RWPE2 (cell line): Measurements from ENCODE around the gene CCDC91.
"Not testable (repeated sequence)": the region's sequence is repeated elsewhere in the genome, so short reads cannot be mapped to it uniquely, and the experiment has no call there.

Source experiments
- ATAC-seq: fragments of 200-7000 bp; cut with Tn5 transposase; 3 replicates; pipeline ENCODE4 v1.9.1; 2021; ENCODE audit warnings: low read depth
- DNase-seq: peaks from one replicate; pipeline ENCODE4 v3.0.0-alpha.2; 2020; ENCODE audit warnings: low spot score
- H3K27ac ChIP-seq: fragments of 450-650 bp; 2 replicates; pipeline ENCODE4 v1.5.1; 2017; ENCODE audit warnings: mild to moderate bottlenecking; ENCODE audit not compliant: poor library complexity, severe bottlenecking
- H3K27me3 ChIP-seq: fragments of 250-450 bp; sonication (Bioruptor Pico); 2 replicates; pipeline ENCODE4 v1.5.1; 2021; ENCODE audit warnings: mild to moderate bottlenecking, moderate library complexity; ENCODE audit not compliant: insufficient read depth, poor library complexity, severe bottlenecking
- H3K36me3 ChIP-seq: fragments of 250-450 bp; sonication (Bioruptor Pico); 2 replicates; pipeline ENCODE4 v1.5.1; 2020; ENCODE audit warnings: low read depth, mild to moderate bottlenecking, moderate library complexity
- H3K4me1 ChIP-seq: fragments of 250-450 bp; sonication (Bioruptor Pico); 2 replicates; pipeline ENCODE4 v1.5.1; 2021; ENCODE audit warnings: mild to moderate bottlenecking, moderate library complexity; ENCODE audit not compliant: insufficient read depth, poor library complexity, severe bottlenecking
- H3K4me3 ChIP-seq: fragments of 250-450 bp; sonication (Bioruptor Pico); 2 replicates; pipeline ENCODE4 v1.5.1; 2021; ENCODE audit warnings: mild to moderate bottlenecking, moderate library complexity; ENCODE audit not compliant: severe bottlenecking
- H3K9me3 ChIP-seq: fragments of 250-450 bp; sonication (Bioruptor Pico); 2 replicates; pipeline ENCODE4 v1.5.1; 2021; ENCODE audit warnings: mild to moderate bottlenecking, moderate library complexity; ENCODE audit not compliant: severe bottlenecking
- CTCF ChIP-seq: fragments of 450-650 bp; IDR thresholded peaks from one replicate; pipeline ENCODE4 v1.5.1; 2017; ENCODE audit warnings: mild to moderate bottlenecking, moderate library complexity; ENCODE audit not compliant: poor library complexity, severe bottlenecking

CCDC91 gene

DNA sequence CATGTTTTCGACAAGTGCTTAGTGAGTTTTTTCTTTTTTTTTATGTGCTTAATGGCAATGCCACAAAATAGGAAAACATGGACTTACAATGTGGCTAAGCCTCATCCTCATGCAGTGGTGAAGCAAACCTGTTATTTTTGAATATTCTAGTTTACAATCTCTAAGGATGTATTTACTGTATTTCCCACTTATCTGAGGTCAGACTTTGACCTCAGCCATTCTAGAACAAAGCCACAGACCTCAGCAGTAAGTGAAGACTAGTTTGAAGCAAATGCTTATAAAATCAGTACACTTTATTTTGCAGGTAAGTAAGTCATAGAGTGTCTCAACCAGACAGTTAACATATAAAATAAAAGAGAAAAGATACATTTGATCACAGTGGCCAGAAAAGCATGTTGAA lies 130.1 kb downstream of the CCDC91 start:
- H3K4me1 ChIP-seq: no peaks in the 10 kb centered on the region
- H3K9me3 ChIP-seq: peaks cover 2% of the 10 kb centered on the region
- no peaks in the 10 kb centered on the region for H3K36me3 ChIP-seq
- no peak overlapping the region for H3K27ac ChIP-seq
- TF ChIP-seq CTCF: no peak
- no peak overlapping the region for H3K4me3 ChIP-seq
- ATAC-seq: no peak
- no peaks in the 10 kb centered on the region for H3K27me3 ChIP-seq
- DNase-seq: no peak

GRCh38 chr12:28327722-28328121 lies 137.5 kb downstream of the CCDC91 start:
- no peak for DNase-seq
- no peaks in the 10 kb centered on the region for H3K9me3 ChIP-seq
- H3K27me3 ChIP-seq: no peaks in the 10 kb centered on the region
- TF ChIP-seq CTCF: no peak
- H3K4me1 ChIP-seq: no peaks in the 10 kb centered on the region
- no peaks in the 10 kb centered on the region for H3K36me3 ChIP-seq
- no peak overlapping the region for H3K27ac ChIP-seq
- no peak overlapping the region for H3K4me3 ChIP-seq
- ATAC-seq: no peak

DNA sequence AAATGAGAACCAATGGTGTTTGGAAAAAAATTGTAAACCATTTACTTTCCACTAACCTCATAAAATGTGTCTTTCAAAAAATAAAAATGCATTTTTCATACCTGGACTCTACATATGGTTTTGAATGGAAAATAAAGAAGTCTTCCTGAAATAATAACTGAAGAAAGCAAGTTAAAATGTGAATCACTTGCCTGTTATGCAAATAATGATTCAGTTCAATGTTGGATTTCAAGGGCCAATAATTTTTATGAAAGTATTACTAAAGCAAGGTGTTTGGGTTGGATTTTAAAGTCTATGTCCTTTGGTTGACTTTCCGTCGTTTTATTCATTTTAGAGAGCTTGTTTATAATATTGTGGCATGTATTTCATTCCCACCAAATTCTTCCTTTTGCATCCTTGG lies 138.7 kb downstream of the CCDC91 start:
- DNase-seq: no peak
- no peak for TF ChIP-seq CTCF
- H3K27ac ChIP-seq: no peak overlapping the region
- H3K4me1 ChIP-seq: no peaks in the 10 kb centered on the region
- no peak for ATAC-seq
- H3K27me3 ChIP-seq: no peaks in the 10 kb centered on the region
- H3K36me3 ChIP-seq: no peaks in the 10 kb centered on the region
- H3K4me3 ChIP-seq: no peak overlapping the region
- H3K9me3 ChIP-seq: no peaks in the 10 kb centered on the region

DNA sequence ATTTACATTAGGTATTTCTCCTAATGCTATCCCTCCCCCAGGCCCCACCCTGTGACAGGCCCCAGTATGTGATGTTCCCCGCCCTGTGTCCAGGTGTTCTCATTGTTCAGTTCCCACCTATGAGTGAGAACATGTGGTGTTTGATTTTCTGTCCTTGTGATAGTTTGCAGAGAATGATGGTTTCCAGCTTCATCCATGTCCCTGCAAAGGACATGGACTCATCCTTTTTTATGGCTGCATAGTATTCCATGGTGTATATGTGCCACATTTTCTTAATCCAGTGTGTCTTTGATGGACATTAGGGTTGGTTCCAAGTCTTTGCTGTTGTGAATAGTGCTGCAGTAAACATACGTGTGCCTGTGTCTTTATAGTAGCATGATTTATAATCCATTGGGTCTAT lies 139.5 kb downstream of the CCDC91 start:
- H3K27me3 ChIP-seq, H3K4me3 ChIP-seq, H3K27ac ChIP-seq, ATAC-seq, H3K36me3 ChIP-seq, H3K9me3 ChIP-seq, DNase-seq, H3K4me1 ChIP-seq: not testable (repeated sequence)

GRCh38 chr12:28330232-28330631 lies 140.0 kb downstream of the CCDC91 start:
- H3K27ac ChIP-seq, DNase-seq, H3K27me3 ChIP-seq, H3K9me3 ChIP-seq, H3K4me3 ChIP-seq, H3K4me1 ChIP-seq, ATAC-seq, H3K36me3 ChIP-seq: not testable (repeated sequence)

GRCh38 chr12:28331130-28331529 lies 140.9 kb downstream of the CCDC91 start:
- Histone ChIP-seq H3K4me3 (no peak overlapping the region), H3K36me3 (no peaks in the 10 kb centered on the region), H3K9me3 (no peaks in the 10 kb centered on the region), H3K27me3 (no peaks in the 10 kb centered on the region), H3K4me1 (no peaks in the 10 kb centered on the region), H3K27ac (no peak overlapping the region)
- DNase-seq (no peak), ATAC-seq (no peak)
- no peak for TF ChIP-seq CTCF
